A673 (cell line): ENCODE results near the gene SCGN. TPM values are rescaled to one million over a fixed set of nuclear protein-coding genes. Genes with fewer than 3 reads are reported as not detected.

Source experiments
- BruUV-seq: library from RNA; stranded (reverse); fragments of 400-500 nt; replicated peaks from 2 replicates; lab custom pipeline; 2021; lab: Mats Ljungman, UMichigan
- CTCF ChIA-PET: fragments of 300-600 bp; sonication (Branson Sonifier 250); formaldehyde crosslinking; loops from one replicate; lab custom pipeline; 2022; ENCODE audit warnings: antibody characterized with exemption; lab: Charles Lee
- POLR2A ChIA-PET: fragments of 300-600 bp; sonication (Branson Sonifier 250); formaldehyde crosslinking; loops from one replicate; lab custom pipeline; 2022; ENCODE audit warnings: antibody characterized with exemption; ENCODE audit not compliant: low non-redundant PET; lab: Charles Lee
- DNase-seq: peaks from one replicate; pipeline ENCODE4 v3.0.0-alpha.2; 2015; ENCODE audit warnings: low spot score
- H3K27ac ChIP-seq: fragments of 200-600 bp; sonication (generic); 2 replicates; pipeline ENCODE4 v1.5.1; 2016; ENCODE audit warnings: mixed run types, low read depth, mild to moderate bottlenecking, mixed read lengths, antibody characterized with exemption, low read length; ENCODE audit not compliant: poor library complexity, severe bottlenecking
- H3K27me3 ChIP-seq: fragments of 200-600 bp; sonication (generic); replicated peaks from 2 replicates; pipeline ENCODE4 v1.6.1; 2017; ENCODE audit warnings: mixed run types, low read depth, mild to moderate bottlenecking, mixed read lengths, antibody characterized with exemption, low read length; ENCODE audit not compliant: insufficient read depth, poor library complexity
- H3K36me3 ChIP-seq: fragments of 200-600 bp; sonication (generic); 2 replicates; pipeline ENCODE4 v1.6.1; 2016; ENCODE audit warnings: mixed run types, mild to moderate bottlenecking, mixed read lengths, antibody characterized with exemption, low read length; ENCODE audit not compliant: insufficient read depth, poor library complexity, severe bottlenecking
- H3K4me1 ChIP-seq: fragments of 200-600 bp; sonication (generic); 2 replicates; pipeline ENCODE4 v1.6.1; 2017; ENCODE audit warnings: mixed run types, mild to moderate bottlenecking, mixed read lengths, antibody characterized with exemption, low read length; ENCODE audit not compliant: insufficient read depth, poor library complexity, severe bottlenecking
- H3K4me3 ChIP-seq: fragments of 200-600 bp; sonication (generic); 2 replicates; pipeline ENCODE4 v1.5.1; 2016; ENCODE audit warnings: low read depth, mixed run types, mild to moderate bottlenecking, mixed read lengths, low read length; ENCODE audit not compliant: poor library complexity, severe bottlenecking
- H3K9me3 ChIP-seq: fragments of 200-600 bp; sonication (generic); 2 replicates; pipeline ENCODE4 v1.6.1; 2016; ENCODE audit warnings: mixed run types, low read depth, mild to moderate bottlenecking, mixed read lengths, antibody characterized with exemption, low read length; ENCODE audit not compliant: poor library complexity, severe bottlenecking
- EZH2 ChIP-seq: fragments of 200-600 bp; sonication (generic); IDR thresholded peaks from 2 replicates; pipeline ENCODE4 v1.6.1; 2017; ENCODE audit warnings: borderline replicate concordance, low read depth, mild to moderate bottlenecking, mixed read lengths, antibody characterized with exemption, low read length; ENCODE audit not compliant: poor library complexity, severe bottlenecking
- intact Hi-C: fragments of 100-400 bp; cut with micrococcal nuclease; formaldehyde crosslinking; loops from one replicate; pipeline ENCODE4 v1.10.0; 2022; ENCODE audit not compliant: unreplicated experiment
- total RNA-seq: library from RNA; stranded (reverse); gene quantifications from 2 replicates; pipeline ENCODE4 v1.2.3, GENCODE V29; 2021
- TF ChIP-seq, protein P1 (sequence below): fragments of 300-800, 200-600 bp; sonication (generic); conservative IDR thresholded peaks from 2 replicates; pipeline ENCODE4 v1.5.1; 2017; ENCODE audit warnings: low read depth, mild to moderate bottlenecking, antibody characterized with exemption, low read length, moderate library complexity, mixed read lengths

SCGN gene
- total RNA-seq, 1 experiment from 2014 or later = not detected

GRCh38 chr6:25700761-25701160 is 48.7 kb downstream of the SCGN start:
- H3K4me1 ChIP-seq = no peaks in the 10 kb centered on the region
- POLR2A ChIA-PET = interaction anchor here (0.6 kb wide), 1 partner anchor 247 kb away, joined by 3 read pairs; no protein-coding TSS in a partner anchor

GRCh38 chr6:25701807-25702206 is 49.8 kb downstream of the SCGN start:
- ChIA-PET POLR2A (no interaction called here), CTCF (no interaction called here)
- Histone ChIP-seq H3K9me3 (no peaks in the 10 kb centered on the region), H3K4me1 (no peaks in the 10 kb centered on the region), H3K36me3 (no peaks in the 10 kb centered on the region), H3K4me3 (no peak overlapping the region), H3K27ac (no peak overlapping the region), H3K27me3 (peaks cover 3% of the 10 kb centered on the region)
- TF ChIP-seq EZH2 = no peak
- TF ChIP-seq, protein P1, sequence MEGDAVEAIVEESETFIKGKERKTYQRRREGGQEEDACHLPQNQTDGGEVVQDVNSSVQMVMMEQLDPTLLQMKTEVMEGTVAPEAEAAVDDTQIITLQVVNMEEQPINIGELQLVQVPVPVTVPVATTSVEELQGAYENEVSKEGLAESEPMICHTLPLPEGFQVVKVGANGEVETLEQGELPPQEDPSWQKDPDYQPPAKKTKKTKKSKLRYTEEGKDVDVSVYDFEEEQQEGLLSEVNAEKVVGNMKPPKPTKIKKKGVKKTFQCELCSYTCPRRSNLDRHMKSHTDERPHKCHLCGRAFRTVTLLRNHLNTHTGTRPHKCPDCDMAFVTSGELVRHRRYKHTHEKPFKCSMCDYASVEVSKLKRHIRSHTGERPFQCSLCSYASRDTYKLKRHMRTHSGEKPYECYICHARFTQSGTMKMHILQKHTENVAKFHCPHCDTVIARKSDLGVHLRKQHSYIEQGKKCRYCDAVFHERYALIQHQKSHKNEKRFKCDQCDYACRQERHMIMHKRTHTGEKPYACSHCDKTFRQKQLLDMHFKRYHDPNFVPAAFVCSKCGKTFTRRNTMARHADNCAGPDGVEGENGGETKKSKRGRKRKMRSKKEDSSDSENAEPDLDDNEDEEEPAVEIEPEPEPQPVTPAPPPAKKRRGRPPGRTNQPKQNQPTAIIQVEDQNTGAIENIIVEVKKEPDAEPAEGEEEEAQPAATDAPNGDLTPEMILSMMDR = no peak
- BruUV-seq = no TSS peak
- intact Hi-C loops = no loop called here
- no peak for DNase-seq

More at GRCh38 chr6:25700761-25701160, 48.7 kb downstream of the SCGN start:
- Histone ChIP-seq H3K4me3 (no peak overlapping the region), H3K27ac (no peak overlapping the region), H3K36me3 (no peaks in the 10 kb centered on the region), H3K9me3 (no peaks in the 10 kb centered on the region), H3K27me3 (peaks cover 3% of the 10 kb centered on the region)
- DNase-seq = no peak
- intact Hi-C loops = no loop called here
- no TSS peak for BruUV-seq
- CTCF ChIA-PET = no interaction called here
- TF ChIP-seq, protein P1 = no peak
- TF ChIP-seq EZH2 = no peak

- Histone ChIP-seq H3K4me3 (no peak overlapping the region), H3K27me3 (peaks cover 3% of the 10 kb centered on the region), H3K4me1 (no peaks in the 10 kb centered on the region), H3K27ac (no peak overlapping the region), H3K36me3 (no peaks in the 10 kb centered on the region), H3K9me3 (no peaks in the 10 kb centered on the region)
- DNase-seq = no peak
- CTCF ChIA-PET = no interaction called here
- POLR2A ChIA-PET = no interaction called here
- intact Hi-C loops = no loop called here
- TF ChIP-seq, protein P1 = no peak
- TF ChIP-seq EZH2 = no peak
- BruUV-seq = no TSS peak
These were observed 51.0 kb downstream of the SCGN start for GRCh38 chr6:25703005-25703404.
